ENCODE measurements around the gene ZNF335.
"Not testable (repeated sequence)": the region's sequence is repeated elsewhere in the genome, so short reads cannot be mapped to it uniquely, and the experiment has no call there.

ZNF335 gene

DNA sequence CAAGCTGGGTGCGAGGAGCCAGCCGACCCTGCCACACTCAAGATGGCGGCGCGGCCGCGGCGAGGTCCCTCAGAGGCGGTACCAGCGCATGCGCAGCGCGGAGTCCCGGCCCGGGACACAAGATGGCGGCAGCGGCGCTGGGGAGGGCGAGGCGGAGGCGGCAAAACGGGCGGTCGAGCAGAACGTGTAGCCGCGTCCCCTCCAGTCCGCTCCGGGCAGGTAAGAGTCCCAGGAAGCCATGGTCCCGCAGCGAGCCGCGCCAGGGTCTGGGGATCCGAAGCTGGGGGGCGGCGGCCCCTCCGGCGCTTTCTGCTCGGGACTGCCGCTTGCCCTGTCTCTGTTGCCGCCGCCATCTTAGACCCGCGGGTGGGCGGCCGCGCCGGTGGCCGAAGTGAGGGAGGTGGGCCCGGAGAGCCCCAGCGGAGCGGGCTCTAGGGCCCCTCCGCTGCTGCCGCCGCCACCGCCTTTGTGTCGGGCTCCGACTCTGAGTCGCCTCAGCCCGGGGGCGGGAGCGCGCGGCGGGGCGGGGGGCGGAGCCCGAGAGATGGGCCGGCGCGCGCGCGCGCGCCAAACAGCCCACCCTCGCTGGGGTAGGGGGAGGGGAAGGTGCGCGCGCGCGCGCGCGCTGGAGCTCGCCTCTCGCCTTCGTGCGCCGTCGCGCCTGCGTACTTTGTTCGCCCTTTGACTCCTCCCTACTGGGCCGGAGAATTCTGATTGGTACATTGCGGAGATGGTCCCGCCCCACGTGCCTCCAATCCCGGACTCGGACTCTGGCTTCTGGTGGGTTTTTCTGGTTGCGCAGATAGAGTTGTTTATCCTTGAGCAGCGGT, 37.2 kb downstream of the ZNF335 start, which contains the start of gene PCIF1:
TSS of gene PCIF1 (plus strand) at position 98 of the 830 bp plus-strand sequence. CDS start 4,317 bp downstream, outside the sequence.
- Mint-ChIP-seq H3K36me3 (ENCODE audit: low read depth) (peaks cover 28% of the 10 kb centered on the region), H3K9me3 (no peaks in the 10 kb centered on the region), H3K27ac (peak within 1 kb of the TSS; percentile 100), H3K4me1 (peaks cover 37% of the 10 kb centered on the region), H3K27me3 (ENCODE audit: low read depth, poor library complexity) (no peaks in the 10 kb centered on the region), H3K4me3 (peak within 1 kb of the TSS; percentile 97)
- TF ChIP-seq, protein P1, sequence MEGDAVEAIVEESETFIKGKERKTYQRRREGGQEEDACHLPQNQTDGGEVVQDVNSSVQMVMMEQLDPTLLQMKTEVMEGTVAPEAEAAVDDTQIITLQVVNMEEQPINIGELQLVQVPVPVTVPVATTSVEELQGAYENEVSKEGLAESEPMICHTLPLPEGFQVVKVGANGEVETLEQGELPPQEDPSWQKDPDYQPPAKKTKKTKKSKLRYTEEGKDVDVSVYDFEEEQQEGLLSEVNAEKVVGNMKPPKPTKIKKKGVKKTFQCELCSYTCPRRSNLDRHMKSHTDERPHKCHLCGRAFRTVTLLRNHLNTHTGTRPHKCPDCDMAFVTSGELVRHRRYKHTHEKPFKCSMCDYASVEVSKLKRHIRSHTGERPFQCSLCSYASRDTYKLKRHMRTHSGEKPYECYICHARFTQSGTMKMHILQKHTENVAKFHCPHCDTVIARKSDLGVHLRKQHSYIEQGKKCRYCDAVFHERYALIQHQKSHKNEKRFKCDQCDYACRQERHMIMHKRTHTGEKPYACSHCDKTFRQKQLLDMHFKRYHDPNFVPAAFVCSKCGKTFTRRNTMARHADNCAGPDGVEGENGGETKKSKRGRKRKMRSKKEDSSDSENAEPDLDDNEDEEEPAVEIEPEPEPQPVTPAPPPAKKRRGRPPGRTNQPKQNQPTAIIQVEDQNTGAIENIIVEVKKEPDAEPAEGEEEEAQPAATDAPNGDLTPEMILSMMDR (IDR thresholded peaks at IDR 0.05): no peak
- DNase-seq: peak; percentile 99

DNA sequence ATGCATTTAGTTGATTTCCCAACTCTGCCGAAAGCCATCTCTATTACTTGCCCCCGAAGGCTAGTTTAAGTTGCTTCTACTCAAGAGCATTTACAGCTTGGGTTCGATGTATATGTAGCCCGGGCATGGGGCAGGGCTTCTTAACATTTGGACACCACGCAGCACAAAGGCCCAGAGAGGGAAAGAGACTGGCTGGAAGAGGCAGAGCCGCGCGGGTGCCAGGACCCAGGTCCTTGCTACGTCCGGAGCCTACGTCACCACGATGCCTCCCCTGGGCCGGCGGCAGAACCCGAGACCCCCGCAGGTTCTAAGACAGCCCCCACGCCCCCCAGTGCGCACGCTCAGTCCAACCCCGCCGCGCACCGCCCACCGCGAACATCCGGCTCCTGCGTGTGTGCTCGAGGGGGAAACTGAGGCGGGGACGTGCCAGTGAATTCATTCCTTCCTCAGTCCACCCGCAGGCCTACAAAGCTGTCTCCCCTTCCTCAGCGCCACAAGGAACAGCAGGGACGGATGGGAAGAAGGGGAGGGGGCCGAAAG, 37.9 kb downstream of the ZNF335 start:
- Mint-ChIP-seq H3K9me3 (no peaks in the 10 kb centered on the region), H3K27me3 (ENCODE audit: low read depth, poor library complexity) (no peaks in the 10 kb centered on the region)
- peak; percentile 74 for DNase-seq

DNA sequence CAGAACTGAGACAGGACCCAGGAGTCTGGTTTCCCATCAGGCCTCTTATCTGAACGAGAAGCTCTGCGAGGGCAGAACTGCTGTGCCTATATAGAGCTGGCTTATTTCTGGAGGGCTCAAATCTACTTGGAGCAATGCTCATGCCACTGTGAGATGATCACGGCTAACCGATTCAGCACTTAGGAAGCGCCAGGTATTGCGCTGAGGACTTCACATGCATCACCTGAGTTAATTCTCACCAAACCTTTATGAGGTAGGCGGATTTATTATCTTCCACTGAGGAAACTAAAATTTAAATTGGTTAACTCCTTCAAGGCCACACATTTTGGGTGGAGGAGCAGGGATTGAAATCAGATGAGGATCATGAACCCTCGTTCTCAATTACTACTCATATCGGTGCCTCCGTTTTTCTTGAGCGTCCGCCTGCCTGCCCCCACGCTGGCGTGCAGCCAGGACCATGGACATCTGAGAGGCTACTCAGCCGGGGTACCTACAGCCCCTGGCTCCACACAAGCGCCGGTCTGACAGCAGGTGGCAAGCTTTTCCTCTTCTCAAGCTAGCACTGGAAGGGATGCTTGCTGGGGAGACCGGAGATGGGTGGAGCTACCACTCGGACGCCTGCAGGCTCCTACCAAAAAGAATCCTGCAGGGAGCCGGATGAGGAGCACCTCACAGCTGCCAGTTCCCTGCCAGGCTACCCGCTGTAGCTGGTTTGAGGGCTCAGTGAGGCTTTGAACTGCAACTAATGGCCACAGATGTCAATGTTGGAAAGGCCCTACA, 38.5 kb downstream of the ZNF335 start:
- H3K27ac Mint-ChIP-seq: peak overlapping the region; percentile 100
- peaks cover 32% of the 10 kb centered on the region for H3K4me1 Mint-ChIP-seq
- H3K36me3 Mint-ChIP-seq (ENCODE audit: low read depth): peaks cover 18% of the 10 kb centered on the region
- H3K9me3 Mint-ChIP-seq: no peaks in the 10 kb centered on the region
- peak; percentile 64 for DNase-seq
- H3K27me3 Mint-ChIP-seq (ENCODE audit: low read depth, poor library complexity): no peaks in the 10 kb centered on the region
- TF ChIP-seq, protein P1 (IDR thresholded peaks at IDR 0.05): no peak
- H3K4me3 Mint-ChIP-seq: peak overlapping the region; percentile 97

More for the DNA sequence above, 37.9 kb downstream of the ZNF335 start:
- H3K4me3 Mint-ChIP-seq: peak overlapping the region; percentile 97
- TF ChIP-seq, protein P1 (IDR thresholded peaks at IDR 0.05): no peak
- H3K27ac Mint-ChIP-seq: peak overlapping the region; percentile 100
- peaks cover 22% of the 10 kb centered on the region for H3K36me3 Mint-ChIP-seq (ENCODE audit: low read depth)
- peaks cover 32% of the 10 kb centered on the region for H3K4me1 Mint-ChIP-seq

DNA sequence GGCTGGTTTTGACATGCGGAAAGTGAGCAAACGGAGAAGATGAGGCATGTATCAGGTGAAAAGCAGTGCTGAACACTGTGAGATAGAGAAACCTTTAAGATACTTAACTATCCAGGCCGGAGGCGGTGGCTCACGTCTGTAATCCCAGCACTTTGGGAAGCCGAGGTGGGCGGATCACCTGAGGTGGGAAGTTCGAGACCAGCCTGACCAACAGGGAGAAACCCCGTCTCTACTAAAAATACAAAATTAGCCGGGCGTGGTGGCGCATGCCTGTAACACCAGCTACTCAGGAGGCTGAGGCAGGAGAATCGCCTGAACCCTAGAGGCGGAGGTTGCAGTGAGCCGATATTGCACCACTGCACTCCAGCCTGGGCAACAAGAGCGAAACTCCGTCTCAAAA, 40.3 kb downstream of the ZNF335 start:
- not testable (repeated sequence) for H3K36me3 Mint-ChIP-seq (ENCODE audit: low read depth); H3K27ac Mint-ChIP-seq

DNA sequence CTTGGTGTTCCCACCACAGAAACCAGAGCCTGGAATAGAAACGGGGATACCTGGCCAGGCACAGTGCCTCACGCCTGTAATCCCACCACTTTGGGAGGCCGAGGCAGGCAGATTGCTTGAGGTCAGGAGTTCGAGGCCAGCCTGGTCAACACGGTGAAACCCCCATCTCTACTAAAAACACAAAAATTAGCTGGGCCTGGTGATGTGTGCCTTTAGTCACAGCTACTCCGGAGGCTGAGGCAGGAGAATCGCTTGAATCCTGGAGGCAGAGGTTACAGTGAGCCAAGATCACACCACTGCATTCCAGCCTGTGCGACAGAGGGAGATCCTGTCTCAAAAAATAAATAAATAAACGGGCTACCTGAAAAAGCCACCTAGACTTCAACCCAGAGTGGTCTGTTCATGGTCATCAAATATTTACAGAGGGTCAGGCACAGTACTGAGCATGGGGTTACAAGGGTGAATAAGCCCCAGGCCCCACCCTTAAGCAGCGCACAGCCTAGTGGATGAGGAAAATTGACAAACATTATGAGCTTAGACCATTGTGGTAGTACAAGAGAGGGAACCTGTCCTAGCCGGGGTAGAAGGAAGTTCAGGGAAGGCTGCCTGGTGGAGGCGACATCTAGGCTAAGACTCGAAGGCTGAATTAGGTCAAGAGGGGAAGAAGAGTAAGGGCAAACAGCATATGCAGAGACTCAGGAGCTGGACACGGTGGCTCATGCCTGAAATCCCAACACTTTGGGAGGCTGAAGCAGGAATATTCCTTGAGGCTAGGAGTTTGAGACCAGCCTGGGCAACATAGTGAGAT, 44.7 kb downstream of the ZNF335 start:
- Mint-ChIP-seq H3K4me1 (peaks cover 33% of the 10 kb centered on the region), H3K9me3 (no peaks in the 10 kb centered on the region), H3K4me3 (no peak overlapping the region), H3K36me3 (ENCODE audit: low read depth) (peaks cover 3% of the 10 kb centered on the region), H3K27me3 (ENCODE audit: low read depth, poor library complexity) (no peaks in the 10 kb centered on the region), H3K27ac (peak overlapping the region; percentile 69)
- TF ChIP-seq, protein P1 (IDR thresholded peaks at IDR 0.05): no peak
- no peak for DNase-seq

More for the DNA sequence above, 40.3 kb downstream of the ZNF335 start:
- not testable (repeated sequence) for H3K27me3 Mint-ChIP-seq (ENCODE audit: low read depth, poor library complexity); H3K9me3 Mint-ChIP-seq; H3K4me3 Mint-ChIP-seq; DNase-seq
- peaks cover 23% of the 10 kb centered on the region for H3K4me1 Mint-ChIP-seq
